ENCODE results near the gene TTC12. TPM values are rescaled to one million over a fixed set of nuclear protein-coding genes. Genes with fewer than 3 reads are reported as not detected.
A peak's percentile ranks its signal among the peaks of the same experiment; 100 is the strongest.

The TTC12 gene
- total and polyA plus RNA-seq, 10 of the 15 experiments (the other 5 are each of a cell fraction or from before 2014, with no cell fraction given), result 3.7 to 14.0 (median 8.1) TPM

DNA sequence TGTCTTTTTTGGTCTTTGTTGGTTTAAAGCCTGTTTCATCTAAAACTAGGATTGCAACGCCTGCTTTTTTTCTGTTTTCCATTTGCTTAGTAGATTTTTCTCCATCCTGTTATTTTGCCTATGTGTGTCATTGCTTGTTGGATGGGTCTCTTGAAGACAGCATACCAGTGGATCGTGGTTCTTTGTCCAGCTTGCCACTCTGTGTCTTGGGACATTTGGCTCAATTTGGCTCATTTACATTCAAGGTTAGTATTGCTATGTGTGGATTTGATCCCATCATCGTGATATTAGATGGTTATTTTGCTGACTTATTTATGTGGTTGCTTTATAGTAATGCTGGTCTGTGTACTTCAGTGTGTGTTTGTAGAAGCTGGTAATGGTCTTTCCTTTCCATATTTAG is 41.8 kb downstream of the TTC12 start:
- in situ Hi-C loops (cut with MboI) (no loop called here), intact Hi-C loops (cut with micrococcal nuclease; ENCODE audit: unreplicated experiment) (no loop called here)
- FAIRE-seq (no peak), ATAC-seq (no peak), DNase-seq (ENCODE audit: low read depth, low spot score) (no peak)
- POLR2A ChIA-PET, result no interaction called here
- H3K79me2 ChIP-seq (ENCODE audit: control insufficient read depth, insufficient read depth, low read length), result no peaks in the 10 kb centered on the region
- CTCF ChIA-PET, result no interaction called here
- TF ChIP-seq ZNF274 (IDR thresholded peaks at IDR 0.05; ENCODE audit: insufficient read depth, insufficient read length) (no peak), ZBED1 (IDR thresholded peaks at IDR 0.05; ENCODE audit: borderline replicate concordance) (no peak), SREBF1 (IDR thresholded peaks at IDR 0.05; ENCODE audit: low read length) (no peak), ZBTB33 (IDR thresholded peaks at IDR 0.05) (no peak), CBX5 (IDR thresholded peaks at IDR 0.05; ENCODE audit: low read depth) (peak; percentile 59; the same call in 1 of the 2 replicates)
- no peak overlapping the region for H3K27ac ChIP-seq (ENCODE audit: control insufficient read depth, insufficient read depth)
- H3K9me3 ChIP-seq (replicated peaks; ENCODE audit: control insufficient read depth, insufficient read depth, low read length), result no peaks in the 10 kb centered on the region; the same call in 1 of the 3 replicates
- 70% methylated on average over 3 of the region's 3 CpGs for WGBS (ENCODE audit: insufficient coverage, insufficient replicate concordance, low lambda C conversion rate, missing lambda C conversion rate)
- H2AFZ ChIP-seq (ENCODE audit: control insufficient read depth, low read depth, low read length), result no peak overlapping the region
- no peaks in the 10 kb centered on the region for H3K4me1 ChIP-seq (ENCODE audit: control insufficient read depth, insufficient read depth, low read length)
- no peaks in the 10 kb centered on the region for H3K27me3 ChIP-seq (replicated peaks in 1 of 2; ENCODE audit: control insufficient read depth in 2 of 2, insufficient read depth in 2 of 2, low read length in 1 of 2)
- RAD21 ChIA-PET (ENCODE audit: unreplicated experiment), result no interaction called here
- SMC1A ChIA-PET (ENCODE audit: uncharacterized antibody, unreplicated experiment), result interaction anchor here (0.9 to 1.0 kb wide), 2 partner anchors 29 to 197 kb away, joined by 3 read pairs; no protein-coding TSS in a partner anchor
- no peaks in the 10 kb centered on the region for H4K20me1 ChIP-seq (ENCODE audit: control insufficient read depth, insufficient read depth)
- no TSS peak for BruUV-seq (replicated peaks)
- no peak overlapping the region for H3K9ac ChIP-seq (ENCODE audit: control insufficient read depth, insufficient read depth, low read length)
- H3K4me2 ChIP-seq (ENCODE audit: control insufficient read depth, insufficient read depth), result no peak overlapping the region
- H3K4me3 ChIP-seq, result no peak overlapping the region
- no peaks in the 10 kb centered on the region for H3K36me3 ChIP-seq (ENCODE audit: control insufficient read depth in 2 of 2, insufficient read depth in 2 of 2, low read length in 1 of 2)

DNA sequence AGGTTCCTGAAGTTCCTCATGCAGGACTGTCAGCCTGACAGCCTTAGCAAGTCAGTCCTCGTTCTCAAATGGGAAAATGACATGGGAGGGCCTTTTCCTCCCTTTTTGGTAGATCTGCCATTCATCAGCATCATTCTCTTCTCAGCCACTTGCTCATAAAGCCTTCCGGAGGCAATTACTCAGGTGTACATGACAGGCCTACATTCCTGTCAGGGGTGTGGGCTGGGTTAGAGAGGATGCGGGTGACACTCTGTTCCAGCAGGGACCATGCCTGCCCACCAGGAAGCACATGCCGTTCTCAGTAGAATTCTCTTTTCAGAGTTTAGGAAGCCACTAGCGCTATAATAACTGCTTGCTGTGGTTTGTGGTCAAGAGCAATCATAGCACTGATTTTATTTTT is 49.0 kb downstream of the TTC12 start:
- H3K9ac ChIP-seq (ENCODE audit: control insufficient read depth, insufficient read depth, low read length), result no peak overlapping the region
- H3K79me2 ChIP-seq (ENCODE audit: control insufficient read depth, insufficient read depth, low read length), result no peaks in the 10 kb centered on the region
- RAD21 ChIA-PET (ENCODE audit: unreplicated experiment), result no interaction called here
- no TSS peak for BruUV-seq (replicated peaks)
- H3K4me1 ChIP-seq (ENCODE audit: control insufficient read depth, insufficient read depth, low read length), result peaks cover 3% of the 10 kb centered on the region; the same call in 1 of the 2 replicates
- TF ChIP-seq SREBF2 (IDR thresholded peaks at IDR 0.05; ENCODE audit: low read length), result no peak
- peak; percentile 83 for TF ChIP-seq RUNX3 (IDR thresholded peaks at IDR 0.05; ENCODE audit: low read length)
- DNase-seq (ENCODE audit: low read depth, low spot score) (no peak), FAIRE-seq (no peak), ATAC-seq (no peak)
- H4K20me1 ChIP-seq (ENCODE audit: control insufficient read depth, insufficient read depth), result no peaks in the 10 kb centered on the region
- H3K4me2 ChIP-seq (ENCODE audit: control insufficient read depth, insufficient read depth), result no peak overlapping the region
- SMC1A ChIA-PET (ENCODE audit: uncharacterized antibody, unreplicated experiment), result interaction anchor here (1.1 kb wide), 1 partner anchor 34 kb away, joined by 3 read pairs; no protein-coding TSS in a partner anchor
- CTCF ChIA-PET, result no interaction called here
- no peaks in the 10 kb centered on the region; a peak in 2 of 4 replicates for H3K36me3 ChIP-seq (ENCODE audit: control insufficient read depth in 2 of 2, insufficient read depth in 2 of 2, low read length in 1 of 2)
- no peak overlapping the region for H2AFZ ChIP-seq (ENCODE audit: control insufficient read depth, low read depth, low read length)
- WGBS (ENCODE audit: insufficient coverage, insufficient replicate concordance, low lambda C conversion rate, missing lambda C conversion rate), result 42% methylated on average over 5 of the region's 5 CpGs
- POLR2A ChIA-PET, result no interaction called here
- no peaks in the 10 kb centered on the region for H3K27me3 ChIP-seq (replicated peaks in 1 of 2; ENCODE audit: control insufficient read depth in 2 of 2, insufficient read depth in 2 of 2, low read length in 1 of 2)
- in situ Hi-C loops (cut with MboI), result no loop called here
- H3K9me3 ChIP-seq (replicated peaks; ENCODE audit: control insufficient read depth, insufficient read depth, low read length), result no peaks in the 10 kb centered on the region
- no peak overlapping the region for H3K27ac ChIP-seq (ENCODE audit: control insufficient read depth, insufficient read depth)
- intact Hi-C loops (cut with micrococcal nuclease; ENCODE audit: unreplicated experiment), result no loop called here
- no peak overlapping the region for H3K4me3 ChIP-seq
